ENCODE measurements around the gene LRP1B. TPM values are rescaled to one million over a fixed set of nuclear protein-coding genes. Genes with fewer than 3 reads are reported as not detected.

LRP1B gene
- polyA plus RNA-seq, 1 of the 3 experiments (the other 2 are of a cell fraction): 0.28 TPM

DNA sequence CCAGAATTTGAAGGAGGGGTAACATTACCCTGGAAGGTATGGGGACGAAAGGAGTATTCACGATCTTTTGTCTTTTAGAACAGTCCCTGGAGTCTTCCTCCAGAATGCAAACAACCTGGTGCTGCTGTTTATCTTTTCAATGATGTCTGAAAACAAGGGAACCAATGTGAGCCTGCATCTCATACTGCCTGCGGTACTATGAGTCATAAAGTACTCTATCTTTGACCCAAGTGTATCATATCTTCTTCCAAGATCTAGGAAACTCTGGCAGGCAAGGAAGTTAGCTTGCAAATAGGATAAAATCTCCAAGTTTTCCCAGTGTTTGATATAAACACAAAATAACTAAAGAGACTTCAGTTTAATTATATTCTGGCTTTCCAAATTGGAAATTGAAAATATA is 968.5 kb downstream of the LRP1B start (continued):
- TF ChIP-seq, protein P1, sequence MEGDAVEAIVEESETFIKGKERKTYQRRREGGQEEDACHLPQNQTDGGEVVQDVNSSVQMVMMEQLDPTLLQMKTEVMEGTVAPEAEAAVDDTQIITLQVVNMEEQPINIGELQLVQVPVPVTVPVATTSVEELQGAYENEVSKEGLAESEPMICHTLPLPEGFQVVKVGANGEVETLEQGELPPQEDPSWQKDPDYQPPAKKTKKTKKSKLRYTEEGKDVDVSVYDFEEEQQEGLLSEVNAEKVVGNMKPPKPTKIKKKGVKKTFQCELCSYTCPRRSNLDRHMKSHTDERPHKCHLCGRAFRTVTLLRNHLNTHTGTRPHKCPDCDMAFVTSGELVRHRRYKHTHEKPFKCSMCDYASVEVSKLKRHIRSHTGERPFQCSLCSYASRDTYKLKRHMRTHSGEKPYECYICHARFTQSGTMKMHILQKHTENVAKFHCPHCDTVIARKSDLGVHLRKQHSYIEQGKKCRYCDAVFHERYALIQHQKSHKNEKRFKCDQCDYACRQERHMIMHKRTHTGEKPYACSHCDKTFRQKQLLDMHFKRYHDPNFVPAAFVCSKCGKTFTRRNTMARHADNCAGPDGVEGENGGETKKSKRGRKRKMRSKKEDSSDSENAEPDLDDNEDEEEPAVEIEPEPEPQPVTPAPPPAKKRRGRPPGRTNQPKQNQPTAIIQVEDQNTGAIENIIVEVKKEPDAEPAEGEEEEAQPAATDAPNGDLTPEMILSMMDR (IDR thresholded peaks at IDR 0.05): no peak

DNA sequence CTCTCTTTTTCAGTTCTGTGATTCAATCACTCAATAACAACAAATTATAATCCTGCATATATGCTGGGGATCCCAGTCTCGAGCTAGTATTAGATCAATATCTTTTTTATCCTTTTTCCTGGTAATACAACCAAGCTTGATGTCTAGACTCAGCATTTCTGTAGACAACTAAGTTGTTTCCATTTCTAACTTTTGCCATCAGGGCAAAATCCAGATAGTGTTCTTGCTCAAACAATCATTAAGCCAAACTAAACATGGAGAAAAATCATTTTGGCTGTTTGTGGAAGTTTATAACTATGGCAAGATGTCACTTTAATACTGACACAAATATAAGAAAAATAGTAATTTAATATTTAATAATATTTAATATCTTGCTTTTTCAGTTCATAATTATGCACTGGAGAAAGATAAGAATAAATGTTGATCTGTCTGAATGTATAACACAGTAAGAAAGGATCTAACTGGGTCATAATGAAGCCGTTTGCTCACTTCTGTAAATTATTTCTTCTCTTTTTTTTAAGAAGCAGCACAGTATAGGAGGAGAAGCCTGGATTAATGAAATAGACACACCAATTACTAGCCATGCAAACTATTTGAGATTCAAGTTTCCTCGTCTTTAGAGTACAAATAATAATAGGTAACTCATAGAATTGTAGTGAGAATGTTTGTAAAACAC is 979.1 kb downstream of the LRP1B start:
- H3K27me3 ChIP-seq (ENCODE audit: insufficient read depth): no peaks in the 10 kb centered on the region
- H2AFZ ChIP-seq (ENCODE audit: low read depth): 0 out of 2 replicates have a peak overlapping the region, but pooled peaks have one; percentile 5
- H3K9me2 ChIP-seq: no peaks in the 10 kb centered on the region
- WGBS (ENCODE audit: low lambda C conversion rate): 50% methylated on average over 3 of the region's 3 CpGs
- no peaks in the 10 kb centered on the region for H3K4me1 ChIP-seq (ENCODE audit: control insufficient read depth in 1 of 2, insufficient read depth in 2 of 2, low read depth in 1 of 2, low read length in 1 of 2)
- CTCF ChIA-PET: no interaction called here
- H3K9me3 ChIP-seq: no peaks in the 10 kb centered on the region; the same call in 1 of the 2 replicates
- no peak overlapping the region for H3K9ac ChIP-seq
- no peak for DNase-seq
- no peaks in the 10 kb centered on the region for H4K20me1 ChIP-seq (ENCODE audit: insufficient read depth)
- no peak overlapping the region for H3K4me2 ChIP-seq
- no peaks in the 10 kb centered on the region for H3F3A ChIP-seq (replicated peaks; ENCODE audit: insufficient read depth)
- TF ChIP-seq GATA2 (CRISPR knock-in tag; IDR thresholded peaks at IDR 0.05): no peak
- TF ChIP-seq MEF2A (IDR thresholded peaks at IDR 0.05; ENCODE audit: borderline replicate concordance, low read depth): no peak
- TF ChIP-seq TAF1 (IDR thresholded peaks at IDR 0.05; ENCODE audit: borderline replicate concordance, low read depth, low read length): no peak
- no peak for TF ChIP-seq POLR2AphosphoS5 (IDR thresholded peaks at IDR 0.05; ENCODE audit: low read depth, low read length)
- no peak for TF ChIP-seq NRF1 (IDR thresholded peaks at IDR 0.05; ENCODE audit: low read depth, low read length)
- no peak for TF ChIP-seq ELF1 (IDR thresholded peaks at IDR 0.05)
- TF ChIP-seq, protein P2, sequence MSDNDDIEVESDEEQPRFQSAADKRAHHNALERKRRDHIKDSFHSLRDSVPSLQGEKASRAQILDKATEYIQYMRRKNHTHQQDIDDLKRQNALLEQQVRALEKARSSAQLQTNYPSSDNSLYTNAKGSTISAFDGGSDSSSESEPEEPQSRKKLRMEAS (IDR thresholded peaks at IDR 0.05; ENCODE audit: low read depth): no peak
- no peak for TF ChIP-seq RFX5 (IDR thresholded peaks at IDR 0.05; ENCODE audit: low read length)
- TF ChIP-seq RCOR1 (IDR thresholded peaks at IDR 0.05; ENCODE audit: low read length): no peak
- TF ChIP-seq, protein P3, sequence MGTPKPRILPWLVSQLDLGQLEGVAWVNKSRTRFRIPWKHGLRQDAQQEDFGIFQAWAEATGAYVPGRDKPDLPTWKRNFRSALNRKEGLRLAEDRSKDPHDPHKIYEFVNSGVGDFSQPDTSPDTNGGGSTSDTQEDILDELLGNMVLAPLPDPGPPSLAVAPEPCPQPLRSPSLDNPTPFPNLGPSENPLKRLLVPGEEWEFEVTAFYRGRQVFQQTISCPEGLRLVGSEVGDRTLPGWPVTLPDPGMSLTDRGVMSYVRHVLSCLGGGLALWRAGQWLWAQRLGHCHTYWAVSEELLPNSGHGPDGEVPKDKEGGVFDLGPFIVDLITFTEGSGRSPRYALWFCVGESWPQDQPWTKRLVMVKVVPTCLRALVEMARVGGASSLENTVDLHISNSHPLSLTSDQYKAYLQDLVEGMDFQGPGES (IDR thresholded peaks at IDR 0.05; ENCODE audit: low read depth, low read length): no peak
- TF ChIP-seq YY1 (IDR thresholded peaks at IDR 0.05; ENCODE audit: low read depth): no peak
- TF ChIP-seq TEAD4 (IDR thresholded peaks at IDR 0.05; ENCODE audit: borderline replicate concordance, insufficient read depth): no peak
- TF ChIP-seq, protein P4, sequence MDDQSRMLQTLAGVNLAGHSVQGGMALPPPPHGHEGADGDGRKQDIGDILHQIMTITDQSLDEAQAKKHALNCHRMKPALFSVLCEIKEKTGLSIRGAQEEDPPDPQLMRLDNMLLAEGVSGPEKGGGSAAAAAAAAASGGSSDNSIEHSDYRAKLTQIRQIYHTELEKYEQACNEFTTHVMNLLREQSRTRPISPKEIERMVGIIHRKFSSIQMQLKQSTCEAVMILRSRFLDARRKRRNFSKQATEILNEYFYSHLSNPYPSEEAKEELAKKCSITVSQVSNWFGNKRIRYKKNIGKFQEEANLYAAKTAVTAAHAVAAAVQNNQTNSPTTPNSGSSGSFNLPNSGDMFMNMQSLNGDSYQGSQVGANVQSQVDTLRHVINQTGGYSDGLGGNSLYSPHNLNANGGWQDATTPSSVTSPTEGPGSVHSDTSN (IDR thresholded peaks at IDR 0.05): no peak
- TF ChIP-seq, protein P1 (IDR thresholded peaks at IDR 0.05): no peak
- TF ChIP-seq RAD21 (IDR thresholded peaks at IDR 0.05; ENCODE audit: low read length): no peak
- TF ChIP-seq, protein P5, sequence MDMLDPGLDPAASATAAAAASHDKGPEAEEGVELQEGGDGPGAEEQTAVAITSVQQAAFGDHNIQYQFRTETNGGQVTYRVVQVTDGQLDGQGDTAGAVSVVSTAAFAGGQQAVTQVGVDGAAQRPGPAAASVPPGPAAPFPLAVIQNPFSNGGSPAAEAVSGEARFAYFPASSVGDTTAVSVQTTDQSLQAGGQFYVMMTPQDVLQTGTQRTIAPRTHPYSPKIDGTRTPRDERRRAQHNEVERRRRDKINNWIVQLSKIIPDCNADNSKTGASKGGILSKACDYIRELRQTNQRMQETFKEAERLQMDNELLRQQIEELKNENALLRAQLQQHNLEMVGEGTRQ (IDR thresholded peaks at IDR 0.05; ENCODE audit: borderline replicate concordance, low read depth, low read length): no peak
- TF ChIP-seq, protein P6, sequence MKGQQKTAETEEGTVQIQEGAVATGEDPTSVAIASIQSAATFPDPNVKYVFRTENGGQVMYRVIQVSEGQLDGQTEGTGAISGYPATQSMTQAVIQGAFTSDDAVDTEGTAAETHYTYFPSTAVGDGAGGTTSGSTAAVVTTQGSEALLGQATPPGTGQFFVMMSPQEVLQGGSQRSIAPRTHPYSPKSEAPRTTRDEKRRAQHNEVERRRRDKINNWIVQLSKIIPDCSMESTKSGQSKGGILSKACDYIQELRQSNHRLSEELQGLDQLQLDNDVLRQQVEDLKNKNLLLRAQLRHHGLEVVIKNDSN (IDR thresholded peaks at IDR 0.05; ENCODE audit: borderline replicate concordance, low read depth): no peak
- TF ChIP-seq EP300 (IDR thresholded peaks at IDR 0.05; ENCODE audit: borderline replicate concordance in 1 of 2, low read depth in 1 of 2, low read length in 1 of 2): no peak
- no peaks in the 10 kb centered on the region for H3K79me2 ChIP-seq (ENCODE audit: insufficient read depth)
- no peaks in the 10 kb centered on the region for H3K36me3 ChIP-seq (replicated peaks in 1 of 2; ENCODE audit: control insufficient read depth in 1 of 2, insufficient read depth in 2 of 2, low read length in 1 of 2)
- POLR2A ChIA-PET: no interaction called here
- no peak overlapping the region for H3K27ac ChIP-seq (ENCODE audit: low read depth in 2 of 2, low read length in 1 of 2)
- no peak overlapping the region for H3K4me3 ChIP-seq (ENCODE audit: low read depth in 2 of 2, low read length in 1 of 2)
